ENCODE results near the gene PAWR.
"Not testable (repeated sequence)": the region's sequence is repeated elsewhere in the genome, so short reads cannot be mapped to it uniquely, and the experiment has no call there.

PAWR gene

DNA sequence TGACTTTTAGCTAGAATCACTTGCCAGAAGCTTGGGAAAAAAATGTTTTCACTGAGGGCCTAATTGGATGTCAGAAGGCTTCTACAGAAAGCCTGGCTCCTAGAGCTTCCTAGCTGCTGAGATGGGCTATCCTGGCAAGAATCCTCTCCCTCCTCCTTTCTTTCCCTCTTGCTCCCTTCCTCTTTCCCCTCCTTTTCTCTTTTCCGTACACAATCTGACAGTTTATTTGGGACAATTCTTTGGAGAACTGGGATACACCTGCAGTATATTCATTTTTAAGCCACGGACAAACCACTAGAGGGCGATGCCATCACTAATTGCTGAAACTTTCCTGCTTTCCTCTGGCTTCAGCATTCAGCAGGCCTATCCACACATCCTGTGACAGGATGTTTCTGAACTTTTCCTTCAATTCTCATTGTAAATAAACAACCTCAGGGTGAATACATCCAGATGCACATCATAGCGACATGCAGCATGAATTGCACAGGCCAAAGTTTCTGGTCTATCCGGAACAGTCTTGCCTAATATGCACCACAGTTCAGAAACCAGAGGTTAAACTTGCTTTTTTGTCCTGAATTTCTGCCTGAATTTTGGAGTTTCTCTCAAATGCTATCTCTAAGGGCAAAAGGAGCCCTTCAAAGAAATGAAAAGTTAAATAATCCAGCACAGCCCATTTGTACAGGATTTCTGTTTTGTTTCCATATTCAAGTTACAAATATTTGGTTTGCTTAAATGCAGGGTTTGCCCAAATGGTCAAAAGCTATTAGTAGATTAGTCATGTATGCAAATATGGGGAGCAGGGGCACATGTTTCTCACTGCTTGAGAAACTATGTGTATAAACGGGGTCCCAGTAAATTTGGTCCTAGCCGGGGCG, 142.8 kb downstream of the PAWR start:
- no peaks in the 10 kb centered on the region for H3K36me3 ChIP-seq (ENCODE audit: control insufficient read depth, insufficient read depth, low read length)
- no peaks in the 10 kb centered on the region for H3K27me3 ChIP-seq (ENCODE audit: control insufficient read depth, insufficient read depth, low read length)
- no peak overlapping the region for H3K4me3 ChIP-seq (ENCODE audit: low read length)
- no peak overlapping the region for H3K27ac ChIP-seq (ENCODE audit: low read depth, low read length)
- no peak overlapping the region for H3K9ac ChIP-seq (ENCODE audit: low read length)
- H3K4me1 ChIP-seq (ENCODE audit: control insufficient read depth, insufficient read depth, low read length): no peaks in the 10 kb centered on the region

DNA sequence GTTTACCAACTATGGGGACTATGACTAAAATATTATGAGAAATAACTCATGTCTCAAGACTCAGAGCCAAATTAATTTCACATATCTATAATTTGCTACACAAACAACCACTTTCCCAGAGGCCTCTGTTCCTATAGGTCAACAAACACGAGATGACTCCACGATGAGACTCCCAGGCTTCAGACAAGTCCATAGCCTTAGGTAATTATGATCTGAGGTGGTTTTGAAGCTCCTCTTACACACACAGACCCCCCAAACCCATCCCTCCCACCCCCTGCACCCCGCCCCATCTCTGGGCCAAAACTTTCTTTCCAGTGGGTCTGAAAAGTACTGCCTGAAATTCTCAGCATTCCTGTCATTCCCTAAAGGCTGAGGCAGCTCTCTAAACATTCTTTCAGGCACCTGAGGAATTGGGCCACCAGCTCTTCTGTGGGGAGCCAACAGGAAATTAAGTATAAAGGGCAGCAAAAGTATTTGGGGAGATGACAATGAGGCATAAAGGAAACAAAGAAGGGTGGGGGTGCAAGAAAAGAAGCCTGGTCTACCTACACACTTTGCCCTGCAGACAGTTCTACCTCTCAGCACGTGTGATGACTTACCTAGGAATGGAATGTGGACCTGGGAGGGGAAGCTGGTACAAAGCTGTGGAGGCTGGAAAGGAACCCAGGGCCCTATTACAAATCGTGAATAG, 143.6 kb downstream of the PAWR start:
- Histone ChIP-seq H3K27me3 (ENCODE audit: control insufficient read depth, insufficient read depth, low read length) (no peaks in the 10 kb centered on the region), H3K9ac (ENCODE audit: low read length) (no peak overlapping the region), H3K27ac (ENCODE audit: low read depth, low read length) (no peak overlapping the region), H3K36me3 (ENCODE audit: control insufficient read depth, insufficient read depth, low read length) (no peaks in the 10 kb centered on the region), H3K4me1 (ENCODE audit: control insufficient read depth, insufficient read depth, low read length) (no peaks in the 10 kb centered on the region), H3K4me3 (ENCODE audit: low read length) (no peak overlapping the region)

DNA sequence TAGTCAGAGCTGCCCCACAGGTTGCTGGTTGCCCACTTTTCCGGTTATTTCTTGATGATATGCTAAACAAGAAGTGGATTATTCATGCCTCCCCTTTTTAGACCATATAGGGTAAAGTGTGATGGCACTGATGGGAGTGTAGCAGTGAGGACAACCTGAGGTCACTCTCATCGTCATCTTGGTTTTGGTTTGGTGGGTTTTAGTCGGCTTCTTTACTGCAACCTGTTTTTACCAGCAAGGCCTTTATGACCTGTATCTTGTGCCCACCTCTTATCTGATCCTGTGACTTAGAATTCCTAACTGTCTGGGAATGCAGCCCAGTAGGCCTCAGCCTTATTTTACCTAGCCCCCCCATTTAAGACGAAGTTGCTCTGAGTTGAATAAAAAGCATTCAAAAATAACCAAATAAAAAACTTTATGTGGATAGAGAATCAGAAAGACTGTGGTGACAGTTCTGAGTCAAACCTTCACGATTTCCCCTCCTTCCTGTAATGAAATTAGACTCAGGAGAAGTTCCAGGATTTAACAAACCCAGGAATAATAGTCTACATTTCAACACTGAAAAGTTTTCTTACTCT, 144.2 kb downstream of the PAWR start:
- Histone ChIP-seq H3K4me3 (ENCODE audit: low read length) (no peak overlapping the region), H3K36me3 (ENCODE audit: control insufficient read depth, insufficient read depth, low read length) (no peaks in the 10 kb centered on the region), H3K27me3 (ENCODE audit: control insufficient read depth, insufficient read depth, low read length) (no peaks in the 10 kb centered on the region), H3K27ac (ENCODE audit: low read depth, low read length) (no peak overlapping the region), H3K4me1 (ENCODE audit: control insufficient read depth, insufficient read depth, low read length) (no peaks in the 10 kb centered on the region), H3K9ac (ENCODE audit: low read length) (no peak overlapping the region)

DNA sequence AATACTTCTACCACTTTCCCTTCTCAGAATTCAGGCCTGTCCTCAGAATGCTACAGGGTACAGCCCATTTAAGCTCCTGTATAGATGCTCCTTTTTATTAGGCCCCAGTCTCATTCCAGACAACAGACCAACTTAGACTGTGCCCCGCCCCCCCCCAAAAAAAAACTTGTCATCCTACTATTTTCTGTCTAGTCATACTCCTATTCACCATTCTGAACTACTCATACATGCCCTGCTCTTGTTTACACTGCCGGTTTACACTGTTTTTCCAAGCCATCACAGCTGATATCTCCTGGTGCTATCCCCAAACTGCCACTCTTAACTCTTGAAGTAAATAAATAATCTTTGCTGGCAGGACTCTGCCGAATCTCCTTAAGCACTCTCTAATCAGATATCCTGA, 146.3 kb downstream of the PAWR start:
- not testable (repeated sequence) for H3K27me3 ChIP-seq (ENCODE audit: control insufficient read depth, insufficient read depth, low read length); H3K4me3 ChIP-seq (ENCODE audit: low read length); H3K4me1 ChIP-seq (ENCODE audit: control insufficient read depth, insufficient read depth, low read length); H3K36me3 ChIP-seq (ENCODE audit: control insufficient read depth, insufficient read depth, low read length); H3K9ac ChIP-seq (ENCODE audit: low read length); H3K27ac ChIP-seq (ENCODE audit: low read depth, low read length)

DNA sequence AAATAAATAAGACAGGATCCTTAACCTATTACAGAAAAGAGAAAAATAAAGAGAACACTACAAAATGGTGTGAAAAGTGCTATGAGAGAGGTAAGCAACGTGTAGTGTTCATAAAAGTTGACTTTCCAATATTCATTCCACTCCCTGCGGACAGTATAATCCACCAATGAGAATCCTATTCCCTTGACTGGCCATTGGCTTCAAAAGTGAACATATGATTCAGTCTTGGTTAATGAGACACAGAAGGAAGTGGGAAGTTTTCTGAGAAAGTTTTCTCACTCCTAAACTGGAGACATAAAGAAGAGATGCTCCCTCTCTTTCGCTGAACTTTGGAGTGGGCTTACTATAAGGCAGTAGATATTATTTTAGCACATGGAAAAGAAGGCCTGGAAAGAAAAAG, 153.1 kb downstream of the PAWR start:
- Histone ChIP-seq H3K27ac (ENCODE audit: low read depth, low read length) (no peak overlapping the region), H3K4me3 (ENCODE audit: low read length) (no peak overlapping the region), H3K27me3 (ENCODE audit: control insufficient read depth, insufficient read depth, low read length) (no peaks in the 10 kb centered on the region), H3K4me1 (ENCODE audit: control insufficient read depth, insufficient read depth, low read length) (no peaks in the 10 kb centered on the region), H3K9ac (ENCODE audit: low read length) (no peak overlapping the region), H3K36me3 (ENCODE audit: control insufficient read depth, insufficient read depth, low read length) (no peaks in the 10 kb centered on the region)

DNA sequence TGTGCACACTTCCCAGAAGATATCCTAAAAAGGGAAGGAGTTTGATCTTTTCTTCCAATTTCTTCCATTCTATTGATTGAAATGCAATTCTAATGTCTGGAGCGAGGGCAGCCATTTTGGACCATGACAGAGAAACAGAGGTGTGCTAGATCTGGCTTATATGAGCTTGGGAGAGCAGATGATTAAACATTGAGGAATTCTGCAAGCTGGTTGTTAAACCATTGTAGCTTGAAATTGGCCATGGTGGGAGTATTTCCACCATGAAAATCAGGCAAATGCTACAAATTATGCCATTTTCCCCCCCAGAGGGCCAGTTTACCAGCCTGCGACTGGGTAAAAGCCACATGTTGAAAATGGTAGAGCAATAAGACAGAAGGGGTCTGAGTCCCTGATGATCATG, 155.0 kb downstream of the PAWR start:
- H3K27me3 ChIP-seq (ENCODE audit: control insufficient read depth, insufficient read depth, low read length): no peaks in the 10 kb centered on the region
- H3K4me3 ChIP-seq (ENCODE audit: low read length): no peak overlapping the region
- H3K27ac ChIP-seq (ENCODE audit: low read depth, low read length): no peak overlapping the region
- H3K36me3 ChIP-seq (ENCODE audit: control insufficient read depth, insufficient read depth, low read length): no peaks in the 10 kb centered on the region
- no peaks in the 10 kb centered on the region for H3K4me1 ChIP-seq (ENCODE audit: control insufficient read depth, insufficient read depth, low read length)
- H3K9ac ChIP-seq (ENCODE audit: low read length): no peak overlapping the region
